Non-pigmented ciliary epithelial cell (primary cell): ENCODE results near the gene ATP5PB.

Source experiments
- DNase-seq: peaks from one replicate; pipeline ENCODE4 v3.0.0-alpha.2; 2010; ENCODE audit warnings: low read depth

The ATP5PB gene

GRCh38 chr1:111507411-111508201 lies 58.3 kb downstream of the ATP5PB start:
- DNase-seq, result no peak

DNA sequence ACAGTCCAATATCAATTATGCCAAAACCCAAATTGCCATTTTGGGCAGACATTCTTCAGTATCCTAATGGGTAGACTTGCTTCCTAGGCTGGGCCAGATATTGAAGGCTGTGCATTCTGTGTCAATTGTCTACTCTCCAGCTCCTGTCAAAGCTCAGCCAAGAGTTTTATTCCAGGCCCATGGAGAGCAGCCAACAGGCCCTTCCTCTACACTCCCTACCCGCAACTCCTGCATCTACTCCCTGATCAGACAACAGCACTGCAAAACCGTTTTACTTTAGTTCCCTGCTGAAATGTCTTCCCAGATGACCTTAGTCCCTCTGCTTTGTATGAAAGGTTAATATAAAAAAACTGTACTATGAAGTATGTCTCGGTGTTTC lies 60.7 kb downstream of the ATP5PB start:
- no peak for DNase-seq

- no peak for DNase-seq
These were observed 62.1 kb downstream of the ATP5PB start for GRCh38 chr1:111511370-111511769.
